Left cardiac atrium (tissue), 4 donors: ENCODE data around the gene MBNL1. TPM values are rescaled to one million over a fixed set of nuclear protein-coding genes. Genes with fewer than 3 reads are reported as not detected.
"Not testable (repeated sequence)": the region's sequence is repeated elsewhere in the genome, so short reads cannot be mapped to it uniquely, and the experiment has no call there.

Experiments
- ATAC-seq, 2 donors: fragments of 200-7000 bp; cut with Tn5 transposase; one replicate each; pipeline ENCODE4 v1.9.1; 2020; ENCODE audit warnings: mild to moderate bottlenecking in 2 of 2, moderate library complexity in 2 of 2
- DNase-seq: peaks from one replicate; pipeline ENCODE4 v3.0.0-alpha.2; 2020
- intact Hi-C, 2 donors: fragments of 100-400 bp; cut with DNase I; formaldehyde crosslinking; loops; one replicate each; pipeline versions ENCODE4 v1.14.1 to v1.15.1; 2022 to 2023
- total RNA-seq, 2 donors: library from RNA; stranded (reverse); fragmentation: NEBNext Ultra II Directional; extraction: Animal tissue kit (Norgen Biotek cat#: 25700); gene quantifications; one replicate each; pipeline ENCODE4 v1.2.1, GENCODE V29; 2021
- donor health status: DM: no; HTN: yes; CAD: no.
- donor health status: DM: no; HTN: yes; CAD: no; lungs with severe emphysema.
- donor health status: DM: yes; HTN: yes; CAD: no.
- donor health status: Dilated cardiomyopathy.

Gene MBNL1
- total RNA-seq, 2 donors from 2014 or later = 141 to 154 TPM

DNA sequence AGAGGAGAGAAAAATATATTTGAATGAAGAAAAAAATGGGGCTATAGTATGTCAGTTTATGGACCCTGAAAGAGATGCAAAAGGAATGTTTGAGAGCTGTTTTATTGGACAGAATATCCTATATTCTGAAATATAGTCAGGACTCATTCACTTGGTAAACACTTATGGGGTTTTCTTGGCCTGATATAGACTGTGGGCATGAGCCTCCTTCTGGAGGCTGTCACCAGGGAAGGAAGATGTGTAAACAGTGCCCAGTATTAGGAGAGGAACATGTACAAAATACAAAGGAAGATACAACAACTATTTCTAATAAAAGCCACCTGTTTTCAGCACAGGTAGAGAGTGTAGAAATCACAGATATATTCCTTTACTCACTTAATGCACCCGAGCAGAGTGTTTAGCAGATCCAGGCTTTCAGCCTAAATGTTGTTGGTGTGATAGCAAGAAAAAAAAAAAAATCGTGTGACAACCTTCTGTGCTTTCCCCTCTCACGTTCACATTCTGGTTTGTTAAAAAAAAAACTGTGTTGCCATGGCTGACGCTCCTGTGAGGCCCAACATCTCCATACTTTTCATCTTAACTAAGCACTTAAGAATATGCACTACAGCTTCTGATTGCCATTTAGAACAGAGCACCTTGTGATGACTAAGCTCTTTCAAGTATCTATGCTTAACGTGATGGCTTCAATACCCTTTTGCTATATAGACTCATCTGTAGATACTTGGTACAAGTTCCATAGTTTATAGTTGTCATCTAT lies 134.1 kb downstream of the MBNL1 start:
- intact Hi-C loops = loop anchor here in 1 of 2 donors (10.0 kb wide), 1 partner anchor 138 kb away; the partner anchor contains the start of gene MBNL1
- ATAC-seq (peak in 1 of 2 donors; percentile 45), DNase-seq (no peak)

DNA sequence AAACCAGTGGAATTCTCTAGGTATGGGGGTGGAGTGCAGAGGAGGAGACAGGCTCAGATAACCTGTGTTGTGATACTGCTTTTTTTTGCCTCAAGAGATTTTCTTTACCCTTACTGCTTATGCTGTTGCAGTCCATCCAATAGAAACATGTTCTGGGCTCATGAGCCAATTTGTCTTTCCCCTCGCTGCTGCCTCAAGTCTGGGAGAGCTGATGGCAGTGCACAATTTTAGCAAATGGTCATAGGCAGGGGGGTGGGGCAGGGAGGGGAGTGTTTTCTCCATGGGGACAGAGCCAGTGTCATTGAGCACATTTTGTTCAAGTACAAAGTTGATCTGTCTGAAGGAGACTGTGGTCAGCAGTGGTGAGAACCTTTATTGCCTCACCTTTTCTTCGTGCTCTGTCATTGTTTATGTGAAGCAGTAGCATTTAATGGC lies 134.9 kb downstream of the MBNL1 start:
- intact Hi-C loops = loop anchor here in 1 of 2 donors (10.0 kb wide), 1 partner anchor 139 kb away; the partner anchor contains the start of gene MBNL1
- DNase-seq (peak; percentile 61), ATAC-seq (peak; percentile 85 to 87)

DNA sequence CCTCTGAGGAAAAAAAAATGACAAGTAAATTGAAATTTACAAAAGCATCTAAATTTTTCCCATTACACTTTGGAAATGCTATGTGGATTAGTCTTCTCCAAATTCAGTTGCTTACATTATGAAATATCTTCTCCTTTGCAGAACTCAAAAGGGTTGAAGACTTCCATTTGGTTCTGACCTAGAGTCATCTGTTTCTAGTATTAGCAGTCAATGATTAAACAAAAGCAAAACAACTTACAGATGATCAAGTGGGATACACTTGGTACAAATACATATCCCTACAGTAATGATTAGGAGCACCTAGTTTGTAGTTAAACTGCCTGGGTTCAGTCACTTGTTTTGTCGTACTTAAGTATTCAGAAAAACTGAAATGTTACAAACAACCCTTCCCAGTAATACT lies 136.2 kb downstream of the MBNL1 start:
- intact Hi-C loops = loop anchor here in 1 of 2 donors (10.0 kb wide), 1 partner anchor 140 kb away; the partner anchor contains the start of gene MBNL1
- no peak for DNase-seq

DNA sequence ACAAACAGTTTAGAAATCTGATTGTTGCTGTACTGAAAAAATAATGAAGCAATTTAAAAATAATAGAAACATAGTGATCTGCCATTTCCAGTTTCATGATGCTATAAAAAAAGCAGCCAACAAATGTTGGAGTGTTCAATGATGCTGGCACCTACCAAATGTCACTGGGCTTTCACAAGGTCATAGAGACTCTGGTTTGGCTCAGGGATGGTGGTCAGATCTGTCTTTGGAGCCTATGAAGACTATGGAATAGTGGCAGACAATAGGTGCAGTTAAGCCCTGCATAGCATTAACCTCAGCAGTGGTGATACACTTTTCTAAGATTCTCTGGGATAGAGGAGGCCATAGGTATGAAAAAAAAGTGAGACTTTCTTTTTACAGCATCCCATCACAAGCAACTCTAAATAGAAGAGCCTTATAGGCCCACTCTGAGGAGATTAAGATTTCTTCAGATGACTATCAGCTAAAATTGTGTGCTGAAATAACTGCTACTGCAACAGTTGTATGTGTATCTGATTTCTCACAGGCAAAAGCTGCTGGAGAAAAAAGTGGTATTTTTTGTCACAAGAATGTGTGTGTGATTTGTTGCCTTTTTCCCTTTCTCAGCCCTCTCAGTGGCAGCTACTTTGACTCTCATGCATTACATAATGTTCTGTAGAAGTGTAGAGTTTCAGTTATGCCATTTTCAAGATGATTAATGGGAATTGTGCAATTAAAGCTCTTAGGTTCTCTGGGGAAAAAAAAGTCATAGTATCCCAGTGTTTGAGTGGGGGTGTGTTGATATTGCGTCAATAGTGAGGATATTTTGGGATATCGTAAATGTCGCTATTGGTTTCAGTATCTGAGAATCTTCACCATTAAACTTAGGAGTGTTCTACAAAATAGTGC lies 137.4 kb downstream of the MBNL1 start:
- ATAC-seq = peak; percentile 63 to 72
- DNase-seq = no peak
- intact Hi-C loops = loop anchor here in 1 of 2 donors (10.0 kb wide), 1 partner anchor 141 kb away; the partner anchor contains the start of gene MBNL1

More for the DNA sequence above, 136.2 kb downstream of the MBNL1 start:
- no peak for ATAC-seq

DNA sequence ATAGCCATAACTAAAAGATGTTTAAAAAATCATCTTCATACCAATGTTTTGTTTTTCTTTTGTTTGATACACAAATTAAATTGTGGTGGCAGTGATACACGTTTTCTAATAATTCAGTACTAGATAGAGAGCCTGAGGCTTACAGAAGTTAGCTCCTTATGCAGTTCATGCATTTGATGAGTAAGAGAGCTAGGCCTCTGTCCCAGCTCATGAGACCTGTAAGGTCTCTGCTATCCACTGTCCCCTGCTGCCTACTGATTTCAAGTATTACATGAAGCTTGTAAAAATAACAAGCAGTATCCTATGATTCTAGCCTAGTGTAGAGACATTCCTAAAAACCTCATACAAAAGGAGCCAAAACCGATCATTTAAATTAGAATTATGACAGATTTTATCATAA lies 144.5 kb downstream of the MBNL1 start:
- ATAC-seq = peak in 1 of 2 donors; percentile 64
- no peak for DNase-seq
- intact Hi-C loops = no loop called here

DNA sequence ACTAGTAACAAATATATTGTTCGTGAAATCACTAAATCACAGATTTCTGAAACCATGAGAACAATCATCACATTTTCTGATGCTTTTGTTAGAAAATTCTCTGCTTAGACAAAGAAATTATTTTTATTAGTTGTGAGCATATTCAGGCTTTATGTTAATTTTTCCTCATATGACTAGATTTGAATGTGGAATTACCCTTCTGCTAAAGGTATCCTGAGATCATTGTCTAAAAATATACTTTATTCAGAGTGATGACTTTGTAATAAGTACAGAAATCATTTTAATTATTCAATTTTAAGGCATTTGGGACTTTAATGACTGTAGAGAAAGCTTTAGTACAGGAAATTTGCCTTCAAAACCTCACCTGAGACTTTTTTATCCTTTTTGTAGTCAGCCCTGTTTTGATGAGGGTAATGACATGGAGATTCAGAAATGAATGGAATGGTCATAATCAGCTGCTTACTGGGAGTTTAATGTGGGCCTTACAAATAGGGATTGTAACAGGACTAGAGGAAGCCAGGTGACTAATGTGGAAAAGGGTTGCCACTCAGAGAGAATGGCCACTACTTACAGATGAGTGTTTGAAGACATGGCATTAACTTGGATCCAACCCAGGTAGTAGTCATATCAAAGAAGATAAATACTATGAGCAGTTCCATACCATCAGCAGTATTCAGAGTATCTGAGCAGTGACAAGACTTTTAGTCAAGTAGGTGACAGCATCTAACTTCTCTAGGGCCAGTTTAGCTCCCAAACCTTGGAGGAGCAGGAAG lies 148.3 kb downstream of the MBNL1 start:
- DNase-seq (no peak), ATAC-seq (peak in 1 of 2 donors; percentile 76)
- intact Hi-C loops = no loop called here

DNA sequence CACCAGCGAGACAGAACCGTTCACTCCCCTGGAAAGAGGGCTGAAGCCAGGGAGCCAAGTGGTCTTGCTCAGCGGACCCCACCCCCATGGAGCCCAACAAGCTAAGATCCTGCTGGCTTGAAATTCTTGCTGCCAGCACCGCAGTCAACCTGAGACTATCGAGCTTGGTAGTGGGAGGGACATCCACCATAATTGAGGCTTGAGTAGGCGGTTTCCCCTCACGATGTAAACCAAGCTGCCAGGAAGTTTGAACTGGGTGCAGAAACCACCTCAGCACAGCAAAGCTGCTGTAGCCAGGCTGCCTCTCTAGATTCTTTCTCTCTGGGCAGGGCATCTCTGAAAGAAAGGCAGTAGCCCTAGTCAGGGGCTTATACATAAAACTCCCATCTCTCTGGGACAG lies 151.0 kb downstream of the MBNL1 start:
- ATAC-seq = no peak

DNA sequence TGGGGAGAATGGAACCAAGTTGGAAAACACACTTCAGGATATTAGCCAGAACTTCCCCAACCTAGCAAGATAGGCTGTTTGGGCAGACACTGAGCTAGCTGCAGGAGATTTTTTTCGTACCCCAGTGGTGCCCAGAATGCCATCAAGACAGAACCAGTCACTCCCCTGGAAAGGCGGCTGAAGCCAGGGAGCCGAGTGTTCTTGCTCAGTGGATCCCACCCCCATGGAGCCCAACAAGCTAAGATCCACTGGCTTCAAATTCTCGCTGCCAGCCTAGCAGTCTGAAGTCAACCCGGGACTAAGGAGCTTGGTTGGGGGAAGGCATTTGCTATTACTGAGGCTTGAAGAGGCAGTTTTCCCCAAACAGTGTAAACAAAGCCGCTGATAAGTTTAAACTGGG lies 152.4 kb downstream of the MBNL1 start:
- intact Hi-C loops = no loop called here
- DNase-seq (no peak), ATAC-seq (no peak)

More for the DNA sequence above, 151.0 kb downstream of the MBNL1 start:
- no peak for DNase-seq
- intact Hi-C loops = no loop called here

DNA sequence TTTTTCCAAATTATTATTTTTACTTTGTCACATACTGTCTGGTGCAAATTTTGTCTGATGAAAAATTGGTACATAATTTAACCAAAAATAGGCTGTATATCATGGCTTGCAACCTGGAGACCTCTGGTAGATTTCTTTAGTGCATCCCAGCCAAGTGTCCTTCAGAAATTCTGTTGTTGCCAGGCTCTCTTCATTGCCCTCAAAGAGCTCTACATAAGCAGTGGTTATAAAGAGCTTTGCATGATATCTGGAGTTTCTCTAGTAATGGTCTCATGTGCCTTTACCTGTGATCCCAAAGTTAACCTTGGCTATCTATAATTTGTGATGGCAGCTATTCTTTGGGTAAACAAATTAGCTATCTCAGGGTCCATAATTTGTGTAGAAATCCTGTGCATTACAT lies 157.7 kb downstream of the MBNL1 start:
- ATAC-seq (no peak), DNase-seq (no peak)
- intact Hi-C loops = no loop called here

DNA sequence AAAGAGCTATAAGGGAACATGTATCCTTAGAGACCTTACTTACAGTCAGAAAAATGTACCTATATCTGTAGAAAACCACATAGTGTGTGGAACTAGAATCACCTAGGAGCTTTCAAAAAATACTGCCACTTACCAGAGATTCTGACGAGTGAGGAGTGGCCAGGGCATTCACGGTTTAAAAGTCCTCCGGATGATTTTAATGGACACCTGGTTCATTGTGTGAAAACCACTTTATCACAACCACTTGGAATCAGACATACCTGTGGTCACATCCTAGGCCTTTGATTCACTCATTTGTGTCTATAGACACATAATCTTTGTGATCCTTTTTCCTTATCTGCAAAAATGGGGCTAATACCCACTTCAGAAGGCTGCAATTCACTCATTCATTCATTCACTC lies 159.8 kb downstream of the MBNL1 start:
- DNase-seq = no peak
- ATAC-seq = no peak
- intact Hi-C loops = no loop called here

DNA sequence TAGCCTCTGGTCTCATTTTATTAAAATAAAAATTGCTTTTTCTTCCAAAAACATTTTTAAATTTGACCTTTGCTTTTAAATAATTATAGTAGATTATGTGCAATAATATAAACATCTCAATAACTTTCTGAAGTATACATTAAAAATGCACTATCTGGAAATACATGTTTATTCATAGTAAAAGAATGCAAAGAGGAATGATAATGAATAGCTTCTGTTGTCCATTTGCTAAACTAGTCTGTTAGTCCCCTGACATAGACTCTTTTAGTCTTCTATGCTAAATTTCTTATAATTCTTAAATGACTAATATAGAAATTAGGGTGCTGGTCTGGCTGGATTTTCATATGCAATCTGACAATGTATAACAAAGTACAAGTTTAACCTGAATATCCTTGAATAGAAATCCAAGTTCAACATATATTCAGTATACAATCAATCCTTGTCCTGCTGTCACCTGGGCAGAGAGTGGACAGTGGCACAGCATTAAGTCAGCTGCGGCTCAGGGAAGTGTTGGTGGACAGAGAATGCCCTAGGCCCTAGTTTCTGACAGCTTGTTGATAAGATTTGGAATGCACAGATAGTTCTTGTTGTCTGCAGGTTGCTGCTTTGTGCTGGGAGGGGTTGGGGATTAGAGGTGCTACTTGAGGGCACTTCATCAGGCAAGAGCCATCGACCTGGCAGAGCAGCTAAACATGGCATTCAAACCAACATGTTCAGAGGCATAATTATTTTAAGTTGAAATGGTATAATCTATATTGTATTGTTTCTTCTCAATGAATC lies 161.7 kb downstream of the MBNL1 start:
- ATAC-seq = peak; percentile 90
- intact Hi-C loops = no loop called here
- peak; percentile 34 for DNase-seq

DNA sequence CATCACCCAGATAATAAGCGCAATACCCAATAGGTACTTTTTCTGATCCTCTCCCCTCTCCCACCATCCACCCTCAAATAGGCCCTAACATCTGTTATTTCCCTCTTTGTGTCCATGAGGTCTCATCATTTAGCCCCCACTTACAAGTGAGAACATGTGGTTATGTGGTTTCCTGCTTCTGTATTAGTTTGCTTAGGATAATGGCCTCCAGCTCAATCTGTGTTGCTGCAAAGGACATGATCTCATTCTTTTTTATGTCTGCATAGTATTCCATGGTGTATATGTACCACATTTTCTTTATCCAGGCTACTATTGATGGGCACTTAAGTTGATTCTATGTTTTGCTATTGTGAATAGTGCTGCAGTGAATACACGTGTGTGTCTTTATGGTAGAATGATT lies 165.4 kb downstream of the MBNL1 start:
- DNase-seq = no peak
- no peak for ATAC-seq
- intact Hi-C loops = no loop called here

DNA sequence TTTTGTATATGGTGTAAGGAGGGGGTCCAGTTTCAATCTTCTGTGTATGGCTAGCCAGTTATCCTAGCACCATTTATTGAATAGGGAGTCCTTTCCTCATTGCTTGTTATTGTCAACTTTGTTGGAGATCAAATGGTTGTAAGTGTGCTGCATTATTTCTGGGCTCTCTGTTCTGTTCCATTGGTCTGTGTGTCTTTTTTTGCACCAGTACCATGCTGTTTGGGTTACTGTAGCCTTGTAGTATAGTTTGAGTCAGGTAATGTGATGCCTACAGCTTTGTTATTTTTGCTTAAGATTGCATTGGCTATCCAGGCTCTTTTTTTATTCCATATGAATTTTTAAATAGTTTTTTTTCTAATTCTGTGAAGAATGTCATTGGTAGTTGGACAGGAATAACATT lies 166.5 kb downstream of the MBNL1 start:
- intact Hi-C loops, ATAC-seq, DNase-seq: not testable (repeated sequence)

DNA sequence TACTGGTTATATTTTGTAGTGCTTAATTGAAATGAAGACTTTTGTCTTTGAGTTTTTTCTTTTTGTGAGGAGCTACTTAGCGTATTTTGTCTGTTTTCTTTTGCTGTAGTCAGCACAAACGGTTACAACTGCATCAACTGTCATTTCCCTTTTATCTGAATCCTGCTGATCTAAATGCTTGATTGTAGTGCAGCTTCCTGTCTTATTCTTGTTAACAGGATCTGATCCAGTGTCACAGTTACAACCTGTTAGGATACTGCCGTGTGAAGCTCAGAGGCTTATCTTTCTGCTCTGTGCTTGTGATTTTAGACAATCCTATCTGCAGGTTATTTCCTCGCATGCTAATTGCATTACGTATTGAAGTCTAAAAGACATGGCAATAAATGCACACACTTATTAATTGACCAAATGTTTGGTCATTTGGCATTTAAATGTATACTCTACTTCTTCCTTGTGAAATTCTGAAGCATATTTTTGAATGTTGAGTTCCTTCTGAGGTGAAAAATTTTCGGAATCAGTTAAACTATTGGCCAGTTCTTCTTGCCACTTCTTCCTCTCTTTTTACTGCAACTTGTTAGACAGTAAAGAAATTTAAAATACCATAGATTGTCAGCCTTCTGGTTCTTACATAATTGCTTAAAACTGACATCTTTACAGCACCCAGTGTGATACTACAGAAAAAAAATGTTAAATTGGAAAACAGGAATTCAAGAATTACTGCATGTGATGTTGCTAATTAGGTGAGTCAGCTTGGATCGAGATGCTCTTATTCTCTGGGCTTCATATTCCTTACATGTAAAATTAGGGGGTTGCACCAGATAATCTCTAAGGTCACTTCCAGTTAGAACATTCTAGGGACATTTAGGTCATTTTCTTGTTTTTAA lies 168.2 kb downstream of the MBNL1 start:
- ATAC-seq (peak in 1 of 2 donors; percentile 44), DNase-seq (no peak)
- intact Hi-C loops = no loop called here

DNA sequence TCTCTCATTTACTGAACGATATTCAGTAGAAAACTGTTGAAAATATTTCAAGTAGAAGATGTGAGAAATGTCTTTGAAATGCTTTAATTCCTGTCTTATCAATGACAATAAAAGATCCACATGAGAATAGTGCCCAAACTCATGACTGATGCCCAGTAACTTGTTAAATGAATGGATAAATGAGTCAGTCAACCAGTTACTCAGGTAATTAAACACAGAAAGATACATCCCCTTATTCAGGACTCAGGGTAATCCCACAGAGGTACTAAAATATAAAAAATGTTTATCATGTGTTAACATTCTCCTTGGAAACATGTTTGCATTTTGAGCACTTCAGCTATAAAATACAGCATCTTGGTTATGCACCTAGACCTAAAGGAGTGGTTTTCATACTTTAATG lies 169.5 kb downstream of the MBNL1 start:
- DNase-seq (no peak), ATAC-seq (no peak)
- intact Hi-C loops = no loop called here

DNA sequence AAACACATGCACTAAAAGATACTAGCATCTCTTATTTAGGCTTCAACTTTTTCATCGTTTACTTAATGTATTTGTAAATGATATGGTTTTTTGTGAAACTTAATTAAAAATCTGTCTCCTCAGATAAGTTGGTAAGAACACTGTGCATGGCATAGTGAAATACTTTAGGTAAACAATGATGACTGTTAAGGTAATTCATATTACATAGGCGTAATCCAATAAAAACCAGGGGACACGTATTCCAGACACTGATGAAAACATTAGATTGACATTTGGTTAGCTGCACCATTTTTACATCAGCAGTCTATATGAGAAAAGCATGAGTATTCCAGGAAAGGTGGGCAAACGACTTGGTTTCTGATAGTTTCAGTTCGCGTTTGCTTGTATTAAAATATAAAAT lies 170.0 kb downstream of the MBNL1 start:
- DNase-seq (no peak), ATAC-seq (no peak)
- intact Hi-C loops = no loop called here

DNA sequence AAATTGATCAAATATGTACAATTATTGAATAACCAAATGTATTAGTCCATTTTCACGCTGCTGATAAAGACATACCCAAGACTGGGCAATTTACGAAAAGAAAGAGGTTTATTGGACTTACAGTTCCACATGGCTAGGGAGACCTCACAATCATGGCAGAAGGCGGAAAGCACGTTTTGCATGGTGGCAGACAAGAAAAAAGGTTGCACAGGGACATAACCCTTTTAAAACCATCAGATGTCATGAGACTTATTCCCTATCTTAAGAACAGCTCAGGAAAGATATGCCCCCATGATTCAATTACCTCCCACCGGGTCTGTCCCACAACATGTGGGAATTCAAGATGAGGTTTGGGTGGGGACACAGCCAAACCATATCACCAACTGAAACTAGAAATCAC lies 171.5 kb downstream of the MBNL1 start:
- intact Hi-C loops = loop anchor here (5.0 to 10.0 kb wide), 4 partner anchors 168 to 255 kb away; no protein-coding TSS in a partner anchor
- not testable (repeated sequence) for DNase-seq, ATAC-seq
